A549 (cell line): Measurements from ENCODE around the gene DHX8. TPM values are rescaled to one million over a fixed set of nuclear protein-coding genes. Genes with fewer than 3 reads are reported as not detected.

Experiments used
- ATAC-seq, 2 experiments: fragments of 200-7000 bp in 1 of 2; fragments of >200 bp in 1 of 2; cut with Nextera tagmentation in 1 of 2; cut with Tn5 transposase in 1 of 2; 3 replicates each; pipeline versions ENCODE4 v1.8.0 to v1.9.1; 2018 to 2020; ENCODE audit warnings: mild to moderate bottlenecking in 1 of 2, moderate library complexity in 1 of 2
- CTCF ChIA-PET: fragments of 300-600 bp; sonication (Branson Sonifier 250); formaldehyde crosslinking; extraction: SDS; loops from one replicate; lab custom pipeline; 2021; ENCODE audit warnings: antibody characterized with exemption, inconsistent platforms; lab: Yijun Ruan, JAX
- POLR2A ChIA-PET: fragments of 350-600 bp; formaldehyde crosslinking; extraction: SDS; loops from one replicate; lab custom pipeline; 2021; ENCODE audit warnings: antibody characterized with exemption, inconsistent platforms; lab: Yijun Ruan, JAX
- DNase-seq, 2 experiments: peaks; one replicate each; pipeline versions ENCODE4 v3.0.0 to v3.0.0-alpha.2; 2011 to 2016; ENCODE audit warnings: low read depth in 1 of 2, low spot score in 1 of 2
- FAIRE-seq: peaks from 2 replicates; lab custom pipeline; 2011; peaks lifted over from hg19 to GRCh38; lab: Jason Lieb, UNC
- H3K27ac ChIP-seq, 2 experiments: fragments of >200 bp; sonication (Bioruptor Twin); formaldehyde crosslinking; 3 replicates each; pipeline ENCODE4 v1.5.1; 2016 to 2017
- H3K4me1 ChIP-seq: fragments of >200 bp; sonication (Bioruptor Twin); formaldehyde crosslinking; 3 replicates; pipeline ENCODE4 v1.6.1; 2016
- H3K4me2 ChIP-seq: fragments of >200 bp; sonication (Bioruptor Twin); formaldehyde crosslinking; 3 replicates; pipeline ENCODE4 v1.6.1; 2016
- H3K4me3 ChIP-seq: fragments of >200 bp; sonication (Bioruptor Twin); formaldehyde crosslinking; 3 replicates; pipeline ENCODE4 v1.5.1; 2016
- H3K9me3 ChIP-seq: fragments of >200 bp; sonication (Bioruptor Twin); formaldehyde crosslinking; 3 replicates; pipeline ENCODE4 v1.6.1; 2016
- BHLHE40 ChIP-seq: IDR thresholded peaks from 2 replicates; pipeline ENCODE4 v1.6.1; 2012; ENCODE audit warnings: low read depth, low read length, inconsistent platforms
- ESRRA ChIP-seq: fragments of 150-350 bp; IDR thresholded peaks from 2 replicates; pipeline ENCODE4 v1.6.1; 2014; ENCODE audit warnings: mild to moderate bottlenecking, low read length, borderline replicate concordance
- HOXB13 ChIP-seq: fragments of 250-450 bp; sonication (Bioruptor Pico); IDR thresholded peaks from 2 replicates; pipeline ENCODE4 v1.5.0; 2020; ENCODE audit warnings: low read depth, mild to moderate bottlenecking, moderate library complexity
- JUN ChIP-seq, 2 experiments: fragments of >200 bp; sonication (Bioruptor Twin); formaldehyde crosslinking; IDR thresholded peaks; 2 replicates in 1 of 2; 3 replicates in 1 of 2; pipeline ENCODE4 v1.6.1; 2016 to 2017
- MAFK ChIP-seq: fragments of 450-650 bp; IDR thresholded peaks from 2 replicates; pipeline ENCODE4 v1.6.1; 2014; ENCODE audit not compliant: partially characterized antibody
- MAZ ChIP-seq: fragments of 150-350 bp; IDR thresholded peaks from 2 replicates; pipeline ENCODE4 v1.6.1; 2014; ENCODE audit warnings: antibody characterized with exemption, low read depth, low read length, borderline replicate concordance
- RARB ChIP-seq: fragments of 250-450 bp; sonication (Bioruptor Pico); IDR thresholded peaks from 2 replicates; pipeline ENCODE4 v1.8.0; 2021; ENCODE audit warnings: mild to moderate bottlenecking, moderate library complexity
- RCOR1 ChIP-seq: fragments of 150-350 bp; IDR thresholded peaks from 2 replicates; pipeline ENCODE4 v1.6.1; 2014; ENCODE audit warnings: antibody characterized with exemption, low read length, low read depth
- RFX5 ChIP-seq: fragments of 450-650 bp; IDR thresholded peaks from 2 replicates; pipeline ENCODE4 v1.7.1; 2014; ENCODE audit warnings: antibody characterized with exemption, mild to moderate bottlenecking, moderate library complexity
- WGBS: methylation state at CpG from one replicate; pipeline ENCODE4 v1.1.6; 2017; ENCODE audit errors: missing lambda C conversion rate; 5-methylcytosine and 5-hydroxymethylcytosine counted together
- polyA plus RNA-seq, 4 experiments: library from polyadenylated mRNA; depleted of rRNA in 3 of 4; stranded (reverse); fragments of >200 nt; fragmentation: RNase III in 1 of 4; extraction: RNeasy Plus Mini Kit Qiagen cat#74134 plus additional on column Dnase treatment in 1 of 4; gene quantifications; 2 replicates in 3 of 4; 3 replicates in 1 of 4; pipeline ENCODE4 v1.2.3, GENCODE V29; 2011 to 2017
- TF ChIP-seq, protein P1 (sequence below): fragments of >200 bp; sonication (Bioruptor Twin); formaldehyde crosslinking; IDR thresholded peaks from 3 replicates; pipeline ENCODE4 v1.6.1; 2016

Gene DHX8
- polyA plus RNA-seq, 2 of the 4 experiments (the other 2 are of a cell fraction), result 33.2 to 66.0 TPM

DNA sequence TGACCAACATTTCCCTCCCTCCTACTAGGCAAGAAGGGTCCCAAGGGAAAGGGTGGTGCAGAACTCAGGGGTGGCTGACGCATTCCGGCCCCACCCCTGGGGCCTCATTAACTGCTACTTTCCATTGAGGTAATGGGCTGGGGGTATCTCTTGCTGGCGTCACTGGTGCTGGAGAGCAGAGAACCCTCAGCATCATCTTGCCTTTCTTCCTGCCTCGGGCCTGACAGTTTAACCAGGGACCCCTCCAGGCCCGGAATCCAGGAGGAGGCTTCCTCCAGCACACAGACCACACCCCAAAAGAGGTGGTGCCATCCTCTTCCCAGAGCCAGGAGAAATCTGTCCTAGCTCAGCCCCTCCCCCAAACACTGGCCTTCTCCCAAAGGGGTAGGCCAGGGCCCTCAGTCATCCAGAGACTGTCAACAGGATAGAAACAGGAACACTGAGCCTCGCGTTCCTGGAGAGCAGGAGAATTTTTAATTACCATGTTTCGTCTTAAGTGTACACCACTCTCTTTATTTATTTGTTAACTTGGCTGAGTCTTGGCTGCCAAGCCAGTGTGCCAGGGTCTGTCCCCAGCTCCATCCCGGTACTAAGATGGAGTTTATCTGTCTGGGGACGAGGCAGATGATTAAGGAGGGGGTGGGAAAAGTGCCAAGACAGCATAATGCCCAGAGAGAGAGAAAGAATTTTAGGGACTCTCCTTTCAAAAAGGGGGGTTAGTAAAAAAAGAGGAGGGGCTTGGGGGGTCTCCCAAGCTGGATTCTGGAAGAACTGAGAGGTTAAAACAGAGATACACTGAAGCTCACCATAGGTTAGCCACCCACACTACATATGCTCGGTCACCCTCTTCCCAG is 57.3 kb downstream of the DHX8 start:
- Histone ChIP-seq H3K4me2 (0 out of 3 replicates have a peak overlapping the region, but pooled peaks have one; percentile 7), H3K4me3 (no peak overlapping the region), H3K4me1 (peaks cover 36% of the 10 kb centered on the region)
- whole genome bisulfite sequencing, result 75% methylated on average over 11 of the region's 11 CpGs
- POLR2A ChIA-PET, result no interaction called here
- FAIRE-seq, result no peak
- no peak for TF ChIP-seq MAZ
- peak; percentile 63 for TF ChIP-seq MAFK
- no peak for TF ChIP-seq BHLHE40
- no peak for TF ChIP-seq RARB (CRISPR knock-in tag)
- TF ChIP-seq, all 56 proteins: peak for 1
- peak overlapping the region in 1 of 2 experiments; percentile 7; a peak in 1 of 6 replicates for H3K27ac ChIP-seq
- no peak for DNase-seq
- no peaks in the 10 kb centered on the region for H3K9me3 ChIP-seq
- no peak for ATAC-seq
- CTCF ChIA-PET, result interaction anchor here (1.0 to 5.4 kb wide), 10 partner anchors 8 to 147 kb away, joined by 3 to 28 read pairs (median 3); partner anchors contain the start of gene DHX8

DNA sequence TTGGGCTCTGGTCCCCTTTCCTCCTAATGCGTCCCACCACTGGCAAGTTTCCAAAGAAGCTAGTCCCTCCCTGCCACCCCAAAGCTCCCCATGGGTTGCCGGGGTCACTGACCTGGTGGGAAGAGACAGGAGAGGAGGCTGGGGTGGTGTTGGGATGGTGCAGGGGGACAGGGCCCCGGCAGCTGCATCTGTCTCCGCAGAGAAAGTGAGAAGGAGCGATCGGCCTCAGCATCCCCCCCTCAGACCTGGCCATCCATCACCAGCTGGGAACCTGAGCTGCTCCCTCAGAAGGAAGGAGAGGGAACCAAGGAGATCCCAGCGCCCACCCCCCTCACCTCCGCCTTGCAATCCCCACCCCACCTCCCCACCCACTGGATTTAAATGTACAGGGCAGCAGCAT is 59.1 kb downstream of the DHX8 start:
- CTCF ChIA-PET, result interaction anchor here (0.7 to 5.4 kb wide), 12 partner anchors 9 to 224 kb away, joined by 3 to 28 read pairs (median 6); partner anchors contain the start of genes DHX8 and SOST
- no peak for TF ChIP-seq JUN (IDR thresholded peaks at IDR 0.05)
- TF ChIP-seq ESRRA, result no peak
- no peak for TF ChIP-seq HOXB13 (CRISPR knock-in tag)
- no peak for TF ChIP-seq RFX5
- DNase-seq (no peak), FAIRE-seq (no peak), ATAC-seq (no peak)
- Histone ChIP-seq H3K9me3 (no peaks in the 10 kb centered on the region), H3K4me1 (peaks cover 31% of the 10 kb centered on the region), H3K4me2 (no peak overlapping the region), H3K27ac (peak overlapping the region in 1 of 2 experiments; percentile 95; a peak in 3 of 6 replicates), H3K4me3 (no peak overlapping the region)
- POLR2A ChIA-PET, result interaction anchor here (0.6 to 1.1 kb wide), 2 partner anchors 12 to 28 kb away, joined by 3 to 4 read pairs; no protein-coding TSS in a partner anchor
- WGBS, result 88% methylated on average over 7 of the region's 8 CpGs

DNA sequence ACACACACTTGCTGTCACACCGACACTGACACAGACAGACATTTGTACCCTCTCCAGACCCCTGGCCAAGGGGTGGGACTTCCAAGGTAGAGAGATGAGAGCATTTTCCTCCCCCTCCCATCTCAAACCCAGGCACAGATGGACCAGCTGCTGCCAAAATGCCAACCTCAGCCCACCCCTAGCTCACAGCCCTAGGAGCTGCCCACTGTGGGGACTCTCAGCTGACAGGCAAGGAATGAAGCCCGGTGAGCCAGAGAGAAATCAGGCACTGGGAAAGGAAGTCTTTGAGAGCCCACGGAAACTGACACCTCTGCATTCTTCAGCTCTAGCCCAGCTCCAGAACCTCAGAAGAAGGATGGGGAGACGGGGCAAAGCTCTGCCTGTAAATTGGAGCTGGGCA is 59.5 kb downstream of the DHX8 start:
- DNase-seq, result no peak
- POLR2A ChIA-PET, result interaction anchor here (1.1 kb wide), 1 partner anchor 27 kb away, joined by 3 read pairs; no protein-coding TSS in a partner anchor
- H3K4me2 ChIP-seq, result peak overlapping the region; percentile 90

DNA sequence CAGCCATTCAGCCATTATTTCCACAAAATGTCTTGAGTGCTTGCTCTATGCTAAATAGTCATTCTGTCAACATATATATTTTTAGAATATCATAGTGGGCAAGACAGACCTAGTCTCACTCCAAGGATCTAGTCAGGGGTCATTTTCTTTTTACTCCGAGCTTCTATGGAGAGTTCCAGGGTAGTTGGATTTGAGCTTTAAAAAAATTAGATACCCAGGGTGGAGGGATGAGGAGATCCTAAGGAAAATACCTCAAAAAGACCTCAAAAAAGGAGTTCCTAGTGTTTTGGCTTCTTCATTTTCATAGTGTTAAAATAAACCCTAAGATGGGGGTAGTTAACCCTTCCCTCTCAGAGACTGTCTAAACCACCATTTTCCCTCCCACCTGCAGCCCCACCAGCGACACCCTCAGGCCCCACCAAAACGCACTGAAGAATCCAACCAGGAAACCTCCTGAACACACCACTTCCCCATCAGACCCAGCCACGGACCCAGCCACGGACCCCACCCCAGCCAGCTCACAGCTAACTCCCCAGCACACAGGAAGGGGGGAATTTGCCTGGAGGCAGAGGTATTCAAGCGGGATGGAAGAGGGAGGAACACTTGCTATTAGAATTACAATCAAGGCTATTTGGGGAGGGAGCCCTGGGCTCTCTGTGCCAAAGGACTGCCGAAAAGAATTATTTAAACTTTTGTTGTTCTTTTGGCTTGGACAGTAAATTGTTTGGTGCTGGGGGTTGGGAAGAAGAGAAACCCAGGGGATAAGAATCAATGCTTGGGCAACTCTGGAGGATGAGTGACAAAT is 60.2 kb downstream of the DHX8 start:
- Histone ChIP-seq H3K9me3 (no peaks in the 10 kb centered on the region), H3K4me2 (peak overlapping the region; percentile 90), H3K4me3 (peak overlapping the region; percentile 60), H3K4me1 (peaks cover 31% of the 10 kb centered on the region)
- ATAC-seq (no peak), DNase-seq (no peak), FAIRE-seq (peak; percentile 43)
- 29% methylated on average over 7 of the region's 7 CpGs for WGBS
- TF ChIP-seq, protein P1, sequence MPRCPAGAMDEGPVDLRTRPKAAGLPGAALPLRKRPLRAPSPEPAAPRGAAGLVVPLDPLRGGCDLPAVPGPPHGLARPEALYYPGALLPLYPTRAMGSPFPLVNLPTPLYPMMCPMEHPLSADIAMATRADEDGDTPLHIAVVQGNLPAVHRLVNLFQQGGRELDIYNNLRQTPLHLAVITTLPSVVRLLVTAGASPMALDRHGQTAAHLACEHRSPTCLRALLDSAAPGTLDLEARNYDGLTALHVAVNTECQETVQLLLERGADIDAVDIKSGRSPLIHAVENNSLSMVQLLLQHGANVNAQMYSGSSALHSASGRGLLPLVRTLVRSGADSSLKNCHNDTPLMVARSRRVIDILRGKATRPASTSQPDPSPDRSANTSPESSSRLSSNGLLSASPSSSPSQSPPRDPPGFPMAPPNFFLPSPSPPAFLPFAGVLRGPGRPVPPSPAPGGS, result 0 out of 3 replicates have a peak, but pooled peaks have one; percentile 11
- no peak for TF ChIP-seq HOXB13 (CRISPR knock-in tag)
- TF ChIP-seq, all 56 proteins: peak for 1
- H3K27ac ChIP-seq, result peak overlapping the region; percentile 48 to 95
- CTCF ChIA-PET, result interaction anchor here (0.6 to 5.4 kb wide), 14 partner anchors 13 to 223 kb away, joined by 3 to 28 read pairs (median 6); partner anchors contain the start of genes DHX8 and SOST
- POLR2A ChIA-PET, result interaction anchor here (0.8 to 1.1 kb wide), 2 partner anchors 27 to 156 kb away, joined by 3 read pairs; no protein-coding TSS in a partner anchor

More for the DNA sequence above, 59.5 kb downstream of the DHX8 start:
- peaks cover 31% of the 10 kb centered on the region for H3K4me1 ChIP-seq
- WGBS, result 47% methylated on average over 3 of the region's 4 CpGs
- FAIRE-seq (no peak), ATAC-seq (no peak)
- no peaks in the 10 kb centered on the region for H3K9me3 ChIP-seq
- H3K4me3 ChIP-seq, result no peak overlapping the region
- CTCF ChIA-PET, result interaction anchor here (0.7 to 5.4 kb wide), 13 partner anchors 9 to 223 kb away, joined by 3 to 28 read pairs (median 6); partner anchors contain the start of genes DHX8 and SOST
- no peak for TF ChIP-seq RCOR1
- H3K27ac ChIP-seq, result peak overlapping the region in 1 of 2 experiments; percentile 95; a peak in 3 of 6 replicates
